RWPE2 (cell line): Measurements from ENCODE around the gene DST.

ENCODE experiments used
- ATAC-seq: fragments of 200-7000 bp; cut with Tn5 transposase; 3 replicates; pipeline ENCODE4 v1.9.1; 2021; ENCODE audit warnings: low read depth
- DNase-seq: peaks from one replicate; pipeline ENCODE4 v3.0.0-alpha.2; 2020; ENCODE audit warnings: low spot score
- H3K27ac ChIP-seq: fragments of 450-650 bp; 2 replicates; pipeline ENCODE4 v1.5.1; 2017; ENCODE audit warnings: mild to moderate bottlenecking; ENCODE audit not compliant: poor library complexity, severe bottlenecking
- H3K27me3 ChIP-seq: fragments of 250-450 bp; sonication (Bioruptor Pico); 2 replicates; pipeline ENCODE4 v1.5.1; 2021; ENCODE audit warnings: mild to moderate bottlenecking, moderate library complexity; ENCODE audit not compliant: insufficient read depth, poor library complexity, severe bottlenecking
- H3K36me3 ChIP-seq: fragments of 250-450 bp; sonication (Bioruptor Pico); 2 replicates; pipeline ENCODE4 v1.5.1; 2020; ENCODE audit warnings: low read depth, mild to moderate bottlenecking, moderate library complexity
- H3K4me1 ChIP-seq: fragments of 250-450 bp; sonication (Bioruptor Pico); 2 replicates; pipeline ENCODE4 v1.5.1; 2021; ENCODE audit warnings: mild to moderate bottlenecking, moderate library complexity; ENCODE audit not compliant: insufficient read depth, poor library complexity, severe bottlenecking
- H3K4me3 ChIP-seq: fragments of 250-450 bp; sonication (Bioruptor Pico); 2 replicates; pipeline ENCODE4 v1.5.1; 2021; ENCODE audit warnings: mild to moderate bottlenecking, moderate library complexity; ENCODE audit not compliant: severe bottlenecking
- H3K9me3 ChIP-seq: fragments of 250-450 bp; sonication (Bioruptor Pico); 2 replicates; pipeline ENCODE4 v1.5.1; 2021; ENCODE audit warnings: mild to moderate bottlenecking, moderate library complexity; ENCODE audit not compliant: severe bottlenecking
- TF ChIP-seq, protein P1 (sequence below): fragments of 450-650 bp; IDR thresholded peaks from one replicate; pipeline ENCODE4 v1.5.1; 2017; ENCODE audit warnings: mild to moderate bottlenecking, moderate library complexity; ENCODE audit not compliant: poor library complexity, severe bottlenecking

DST gene

DNA sequence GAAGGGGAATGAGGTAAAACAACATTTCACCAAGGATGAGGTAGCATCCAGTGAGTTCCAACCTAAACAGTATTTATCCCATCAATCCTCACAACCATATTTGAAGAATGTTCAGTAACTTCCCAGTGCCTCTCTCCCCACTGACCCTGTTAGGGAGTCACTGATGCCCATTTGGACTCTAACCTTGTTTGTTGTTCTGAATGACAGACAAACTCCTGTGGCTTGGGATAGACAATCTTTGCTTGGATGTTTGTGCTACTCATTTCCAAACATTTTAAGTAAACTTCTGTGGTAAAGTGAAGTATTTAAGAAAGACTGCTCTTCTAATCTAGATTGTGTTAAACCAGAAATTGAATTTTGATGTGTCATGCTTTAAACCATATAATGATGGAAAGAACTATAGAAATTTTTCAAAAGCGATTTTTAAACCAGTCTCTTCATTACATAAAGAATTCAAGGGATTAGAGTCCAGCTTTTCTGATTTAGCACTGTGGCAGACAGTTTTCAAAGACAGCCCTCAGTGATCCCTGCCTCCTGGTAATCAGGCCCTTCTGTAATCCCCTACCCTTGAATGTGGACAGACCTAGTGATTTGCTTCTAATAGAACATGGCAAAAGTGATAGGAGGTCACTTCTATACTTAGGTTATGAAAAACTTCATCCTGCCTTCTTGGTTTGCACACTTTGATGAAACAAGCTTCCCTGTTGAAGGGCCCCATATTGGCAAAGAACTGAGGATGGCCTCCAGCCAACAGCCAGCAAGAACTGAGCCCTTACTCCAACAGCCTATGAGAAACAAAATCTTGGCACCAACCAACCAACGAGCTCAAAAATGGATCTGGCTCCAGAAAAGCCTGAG lies 191.6 kb downstream of the DST start:
- TF ChIP-seq, protein P1, sequence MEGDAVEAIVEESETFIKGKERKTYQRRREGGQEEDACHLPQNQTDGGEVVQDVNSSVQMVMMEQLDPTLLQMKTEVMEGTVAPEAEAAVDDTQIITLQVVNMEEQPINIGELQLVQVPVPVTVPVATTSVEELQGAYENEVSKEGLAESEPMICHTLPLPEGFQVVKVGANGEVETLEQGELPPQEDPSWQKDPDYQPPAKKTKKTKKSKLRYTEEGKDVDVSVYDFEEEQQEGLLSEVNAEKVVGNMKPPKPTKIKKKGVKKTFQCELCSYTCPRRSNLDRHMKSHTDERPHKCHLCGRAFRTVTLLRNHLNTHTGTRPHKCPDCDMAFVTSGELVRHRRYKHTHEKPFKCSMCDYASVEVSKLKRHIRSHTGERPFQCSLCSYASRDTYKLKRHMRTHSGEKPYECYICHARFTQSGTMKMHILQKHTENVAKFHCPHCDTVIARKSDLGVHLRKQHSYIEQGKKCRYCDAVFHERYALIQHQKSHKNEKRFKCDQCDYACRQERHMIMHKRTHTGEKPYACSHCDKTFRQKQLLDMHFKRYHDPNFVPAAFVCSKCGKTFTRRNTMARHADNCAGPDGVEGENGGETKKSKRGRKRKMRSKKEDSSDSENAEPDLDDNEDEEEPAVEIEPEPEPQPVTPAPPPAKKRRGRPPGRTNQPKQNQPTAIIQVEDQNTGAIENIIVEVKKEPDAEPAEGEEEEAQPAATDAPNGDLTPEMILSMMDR = no peak
- Histone ChIP-seq H3K27me3 (no peaks in the 10 kb centered on the region), H3K27ac (no peak overlapping the region), H3K4me1 (no peaks in the 10 kb centered on the region), H3K36me3 (no peaks in the 10 kb centered on the region), H3K9me3 (no peaks in the 10 kb centered on the region), H3K4me3 (no peak overlapping the region)
- ATAC-seq (no peak), DNase-seq (no peak)

DNA sequence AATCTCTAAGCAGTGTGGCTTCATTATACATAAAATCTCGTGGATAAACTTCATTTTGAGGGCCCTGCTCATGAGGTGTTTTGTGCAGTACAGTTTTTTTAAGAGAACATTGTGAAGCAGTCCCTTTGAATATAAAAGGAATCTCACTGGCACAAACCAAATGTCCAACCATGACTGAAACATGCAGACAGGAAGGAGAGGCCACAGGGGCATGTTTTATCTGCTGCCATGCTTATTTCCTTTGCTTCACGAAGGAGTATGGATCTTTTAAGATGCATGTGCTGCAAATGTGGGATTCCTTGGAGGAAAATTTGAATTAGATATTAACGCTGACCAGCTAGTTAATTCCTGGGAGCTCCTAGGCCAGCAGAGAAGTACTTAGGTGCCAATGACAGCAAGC lies 192.3 kb downstream of the DST start:
- no peaks in the 10 kb centered on the region for H3K27me3 ChIP-seq
- H3K36me3 ChIP-seq = no peaks in the 10 kb centered on the region
- no peaks in the 10 kb centered on the region for H3K9me3 ChIP-seq
- H3K27ac ChIP-seq = no peak overlapping the region
- H3K4me1 ChIP-seq = no peaks in the 10 kb centered on the region
- H3K4me3 ChIP-seq = no peak overlapping the region
- TF ChIP-seq, protein P1 = no peak
- no peak for ATAC-seq
- DNase-seq = no peak

DNA sequence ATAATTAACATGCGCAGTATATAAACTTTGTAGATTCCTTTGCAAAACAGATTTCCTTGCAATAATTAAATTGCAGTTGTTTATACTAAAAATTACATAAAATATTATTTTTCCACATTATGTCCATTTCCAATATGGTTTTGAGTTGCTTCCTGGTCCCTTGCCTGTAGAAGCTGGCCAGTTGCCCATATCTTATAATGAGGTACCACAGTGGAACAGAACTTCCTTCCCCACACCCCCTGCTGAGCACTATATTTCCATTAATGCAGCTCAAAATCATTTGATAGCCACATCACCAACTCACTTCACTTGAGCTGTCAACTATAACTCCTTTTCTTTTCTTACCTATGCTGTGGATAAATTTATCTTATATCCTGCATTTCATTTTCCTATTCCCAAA lies 194.6 kb downstream of the DST start:
- TF ChIP-seq, protein P1 = no peak
- H3K4me3 ChIP-seq = no peak overlapping the region
- ATAC-seq (no peak), DNase-seq (no peak)
- H3K36me3 ChIP-seq = no peaks in the 10 kb centered on the region
- H3K27me3 ChIP-seq = no peaks in the 10 kb centered on the region
- no peaks in the 10 kb centered on the region for H3K9me3 ChIP-seq
- no peaks in the 10 kb centered on the region for H3K4me1 ChIP-seq
- no peak overlapping the region for H3K27ac ChIP-seq

DNA sequence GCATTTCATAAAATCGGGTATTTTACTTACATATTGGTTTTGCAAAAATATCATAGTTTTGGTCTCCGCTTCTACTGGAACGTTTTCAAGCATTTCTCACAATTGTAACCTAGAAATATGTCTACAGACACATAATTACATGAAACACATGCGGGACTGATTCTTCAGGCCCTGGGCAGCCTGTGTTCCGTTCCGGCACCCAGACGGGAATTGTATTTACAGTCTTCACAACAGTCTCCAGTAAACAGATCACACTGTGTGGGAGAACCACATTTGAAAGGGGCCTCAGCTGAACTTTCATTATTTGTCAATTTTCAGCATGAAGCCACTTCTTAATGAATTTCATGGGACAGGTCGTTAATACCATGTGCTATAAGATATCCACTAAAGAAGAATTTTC lies 196.9 kb downstream of the DST start:
- ATAC-seq (no peak), DNase-seq (no peak)
- TF ChIP-seq, protein P1 = no peak
- no peak overlapping the region for H3K27ac ChIP-seq
- no peak overlapping the region for H3K4me3 ChIP-seq
- no peaks in the 10 kb centered on the region for H3K36me3 ChIP-seq
- no peaks in the 10 kb centered on the region for H3K4me1 ChIP-seq
- no peaks in the 10 kb centered on the region for H3K9me3 ChIP-seq
- H3K27me3 ChIP-seq = no peaks in the 10 kb centered on the region

DNA sequence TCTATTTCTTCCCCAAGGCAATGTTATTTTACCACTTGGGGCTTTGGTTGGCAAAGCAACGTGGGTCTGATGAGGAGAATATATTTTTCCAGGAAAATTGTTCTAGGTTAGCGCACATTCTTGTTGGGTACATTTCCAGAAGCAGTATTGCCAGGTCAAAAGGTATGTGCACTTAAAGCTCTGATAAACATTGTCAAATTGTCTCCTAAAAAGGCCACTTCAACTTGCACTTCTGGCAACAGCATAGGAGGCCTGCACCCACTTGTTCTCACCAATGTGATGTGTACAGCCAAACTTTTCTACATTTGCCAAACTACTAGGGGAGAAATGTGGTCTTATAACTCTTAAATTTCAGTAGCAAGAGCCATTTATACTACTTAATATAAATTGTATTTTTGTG lies 197.8 kb downstream of the DST start:
- no peaks in the 10 kb centered on the region for H3K9me3 ChIP-seq
- DNase-seq = no peak
- no peaks in the 10 kb centered on the region for H3K27me3 ChIP-seq
- no peaks in the 10 kb centered on the region for H3K36me3 ChIP-seq
- ATAC-seq = no peak
- no peak overlapping the region for H3K27ac ChIP-seq
- H3K4me3 ChIP-seq = no peak overlapping the region
- H3K4me1 ChIP-seq = no peaks in the 10 kb centered on the region
- TF ChIP-seq, protein P1 = no peak
